ENCODE results near the gene KCNJ5. TPM values are rescaled to one million over a fixed set of nuclear protein-coding genes. Genes with fewer than 3 reads are reported as not detected.

Gene KCNJ5
- total and polyA plus RNA-seq, 10 of the 15 experiments (the other 5 are each of a cell fraction or from before 2014, with no cell fraction given) = 0.03 TPM; not detected in 8

GRCh38 chr11:128860571-128861361 lies 30.4 kb upstream of the KCNJ5 start (continued):
- TF ChIP-seq CHD4 (IDR thresholded peaks at IDR 0.05) (no peak), JUND (IDR thresholded peaks at IDR 0.05; ENCODE audit: low read depth, low read length) (no peak), ZNF217 (IDR thresholded peaks at IDR 0.05) (no peak), EGR1 (IDR thresholded peaks at IDR 0.05; ENCODE audit: borderline replicate concordance in 1 of 2, low read depth in 2 of 2, low read length in 2 of 2) (no peak), PAX5 (IDR thresholded peaks at IDR 0.05; ENCODE audit: borderline replicate concordance, low read depth, low read length) (no peak), CBX5 (IDR thresholded peaks at IDR 0.05; ENCODE audit: low read depth) (no peak)

- DNase-seq (ENCODE audit: low read depth, low spot score) = no peak
- ChIA-PET POLR2A (no interaction called here), SMC1A (ENCODE audit: uncharacterized antibody, unreplicated experiment) (interaction anchor here (1.1 kb wide), 1 partner anchor 692 kb away, joined by 3 read pairs; no protein-coding TSS in a partner anchor), CTCF (interaction anchor here (0.5 to 1.5 kb wide), 4 partner anchors 105 to 705 kb away, joined by 3 to 7 read pairs (median 4); no protein-coding TSS in a partner anchor), RAD21 (ENCODE audit: unreplicated experiment) (no interaction called here)
- H3K79me2 ChIP-seq (ENCODE audit: control insufficient read depth, insufficient read depth, low read length) = no peaks in the 10 kb centered on the region
- WGBS (ENCODE audit: insufficient coverage, insufficient replicate concordance, low lambda C conversion rate, missing lambda C conversion rate) = 18% methylated on average over 9 of the region's 9 CpGs
- no peak for TF ChIP-seq PKNOX1 (IDR thresholded peaks at IDR 0.05)
- TF ChIP-seq BACH1 (IDR thresholded peaks at IDR 0.05; ENCODE audit: borderline replicate concordance) = no peak
- no peak for TF ChIP-seq EED (IDR thresholded peaks at IDR 0.05; ENCODE audit: low read depth)
- TF ChIP-seq MAX (IDR thresholded peaks at IDR 0.05; ENCODE audit: low read depth, low read length) = no peak
- no peak for TF ChIP-seq HCFC1 (IDR thresholded peaks at IDR 0.05; ENCODE audit: low read length)
- TF ChIP-seq CHD1 (IDR thresholded peaks at IDR 0.05; ENCODE audit: low read depth, low read length) = no peak
- peaks cover 0 to 2% of the 10 kb centered on the region in 2 experiments; a peak in 1 of 4 replicates for H3K27me3 ChIP-seq (replicated peaks in 1 of 2; ENCODE audit: control insufficient read depth in 2 of 2, insufficient read depth in 2 of 2, low read length in 1 of 2)
- no peak for ATAC-seq
- no peak overlapping the region for H2AFZ ChIP-seq (ENCODE audit: control insufficient read depth, low read depth, low read length)
- intact Hi-C loops (cut with micrococcal nuclease; ENCODE audit: unreplicated experiment) (no loop called here), in situ Hi-C loops (cut with MboI) (no loop called here)
- H3K4me2 ChIP-seq (ENCODE audit: control insufficient read depth, insufficient read depth) = no peak overlapping the region
- H3K36me3 ChIP-seq (ENCODE audit: control insufficient read depth in 2 of 2, insufficient read depth in 2 of 2, low read length in 1 of 2) = no peaks in the 10 kb centered on the region
- no peak overlapping the region for H3K27ac ChIP-seq (ENCODE audit: control insufficient read depth, insufficient read depth)
- H4K20me1 ChIP-seq (ENCODE audit: control insufficient read depth, insufficient read depth) = no peaks in the 10 kb centered on the region
- no peaks in the 10 kb centered on the region for H3K9me3 ChIP-seq (replicated peaks; ENCODE audit: control insufficient read depth, insufficient read depth, low read length)
- H3K4me3 ChIP-seq = no peak overlapping the region
- FAIRE-seq = no peak
- H3K9ac ChIP-seq (ENCODE audit: control insufficient read depth, insufficient read depth, low read length) = no peak overlapping the region
- BruUV-seq (replicated peaks) = no TSS peak
- H3K4me1 ChIP-seq (ENCODE audit: control insufficient read depth, insufficient read depth, low read length) = no peaks in the 10 kb centered on the region
Observed at GRCh38 chr11:128862406-128862805, 28.8 kb upstream of the KCNJ5 start.
